Amygdala (tissue), 56 donors: ENCODE measurements around the gene TRIB2.

ENCODE experiments used
- DNase-seq, 56 donors: peaks; one replicate each; lab custom pipeline; 2025; lab: John Stamatoyannopoulos, UW

The TRIB2 gene

GRCh38 chr2:12769492-12770105, 52.9 kb downstream of the TRIB2 start:
- DNase-seq, result peak in 2 of 56 donors; percentile 6 to 7

DNA sequence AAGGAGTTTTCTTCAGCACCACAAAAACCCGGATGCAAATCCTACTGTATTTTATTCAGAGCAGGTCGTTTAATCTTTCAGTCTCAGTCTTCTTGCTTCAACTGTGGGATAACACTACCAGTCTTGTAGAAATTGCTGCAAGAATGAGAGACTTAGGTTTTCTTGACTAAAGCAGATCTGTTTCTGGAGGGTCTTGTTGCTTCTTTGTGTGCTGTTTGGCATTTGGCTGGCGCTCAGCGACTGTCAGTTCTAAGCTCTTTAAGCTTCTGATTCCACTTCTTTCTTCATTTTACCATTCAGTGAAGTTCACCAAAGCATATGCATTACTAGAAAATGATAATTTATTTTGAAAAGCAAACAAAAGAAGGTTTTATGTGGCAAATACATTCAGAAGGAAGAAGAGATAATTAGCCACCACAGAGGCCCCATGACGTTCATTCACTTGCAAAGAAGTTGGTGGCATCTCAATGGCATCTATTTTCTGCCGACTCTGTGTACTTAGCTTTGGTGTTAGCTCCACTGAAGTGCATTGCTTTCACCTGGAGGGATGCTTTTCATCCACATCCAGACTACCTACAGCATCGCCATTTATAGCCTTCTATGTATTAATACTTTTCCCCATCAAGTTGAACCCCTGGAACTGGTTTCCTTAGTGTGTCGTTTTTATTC, 53.7 kb downstream of the TRIB2 start:
- no peak for DNase-seq

DNA sequence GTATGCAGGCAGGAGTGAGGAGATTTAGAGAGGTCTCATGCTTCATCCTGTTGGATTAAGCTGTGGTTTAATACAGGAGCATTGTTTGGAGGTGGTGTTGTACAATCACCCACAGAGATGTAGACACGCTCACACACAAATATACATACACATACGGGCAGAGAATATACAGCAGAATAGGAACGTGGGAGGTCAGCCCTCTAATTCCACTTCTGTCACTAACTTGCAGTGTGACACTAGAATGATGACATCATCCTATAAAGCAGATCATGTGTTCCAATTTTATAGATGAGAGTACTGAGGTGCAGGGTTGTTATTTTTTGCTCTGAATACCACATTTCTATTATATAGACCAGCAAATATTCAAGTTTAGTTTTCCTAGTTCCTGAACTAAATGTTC, 54.4 kb downstream of the TRIB2 start:
- no peak for DNase-seq

- no peak for DNase-seq
These were observed 57.1 kb downstream of the TRIB2 start for GRCh38 chr2:12773586-12774394.

DNA sequence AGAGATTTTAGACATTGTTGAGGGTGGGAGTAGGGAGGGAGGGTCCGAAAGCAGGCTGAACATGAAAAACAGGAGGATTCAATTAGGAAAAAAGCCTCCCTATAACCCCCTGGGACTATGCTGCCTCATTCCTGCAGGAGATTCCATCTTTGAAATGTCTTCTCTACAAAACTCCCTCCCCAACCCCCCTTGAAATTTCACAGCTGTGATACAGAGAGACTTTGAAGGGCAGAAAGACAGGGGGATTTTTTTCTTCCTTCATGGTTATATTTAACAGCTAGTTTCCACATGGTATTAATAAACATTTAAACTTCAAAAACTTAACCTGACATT, 57.6 kb downstream of the TRIB2 start:
- no peak for DNase-seq

GRCh38 chr2:12776521-12776961, 59.8 kb downstream of the TRIB2 start:
- no peak for DNase-seq

GRCh38 chr2:12778369-12778768, 61.6 kb downstream of the TRIB2 start:
- DNase-seq, result no peak

GRCh38 chr2:12778811-12779579, 62.3 kb downstream of the TRIB2 start:
- no peak for DNase-seq

- no peak for DNase-seq
These were observed 64.6 kb downstream of the TRIB2 start for GRCh38 chr2:12781329-12781728.

DNA sequence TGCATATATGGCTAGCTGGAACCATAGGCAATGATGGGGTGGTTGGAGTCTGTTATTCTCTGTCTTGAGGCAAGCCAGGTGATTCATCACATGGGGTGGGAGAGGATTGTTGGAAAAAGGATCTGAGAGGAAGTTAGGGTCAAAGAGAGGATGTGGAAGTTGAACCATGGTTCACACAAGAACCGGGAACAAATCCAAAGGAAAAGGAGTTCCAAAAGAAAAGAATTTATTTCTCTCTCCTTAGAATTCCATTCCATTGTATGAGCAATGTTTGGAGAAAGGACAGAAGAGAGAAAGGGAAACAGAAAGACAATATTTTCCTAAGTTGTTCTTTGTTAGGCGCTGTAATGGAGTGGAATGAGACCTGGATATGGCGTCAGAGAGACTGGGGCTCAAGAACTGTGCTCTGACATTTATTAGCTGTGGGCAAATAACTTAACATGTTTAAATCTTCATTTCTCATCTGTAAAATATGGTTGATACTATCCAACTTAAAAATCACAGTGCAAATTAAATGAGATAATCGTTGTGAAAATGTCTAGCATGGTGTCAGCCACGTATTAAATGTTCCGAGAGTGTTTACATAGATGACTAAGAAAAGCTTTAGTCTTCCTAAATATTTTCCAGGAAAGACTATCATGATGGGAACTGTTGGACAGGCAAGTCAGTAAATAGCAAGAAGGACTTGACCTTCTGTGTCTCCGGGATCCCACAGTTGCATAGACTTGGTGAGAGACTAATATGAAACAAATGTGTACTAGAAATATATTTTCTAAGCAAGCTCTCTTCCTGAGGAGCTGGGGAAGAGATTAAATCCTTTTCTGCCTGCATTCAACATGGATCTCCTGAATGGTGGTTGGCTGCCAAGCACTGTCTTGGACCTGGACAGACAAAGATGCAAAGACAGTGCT, 71.4 kb downstream of the TRIB2 start:
- no peak for DNase-seq

GRCh38 chr2:12791906-12792305, 75.2 kb downstream of the TRIB2 start:
- DNase-seq, result no peak
